ENCODE data around the gene AEBP1.

DNA sequence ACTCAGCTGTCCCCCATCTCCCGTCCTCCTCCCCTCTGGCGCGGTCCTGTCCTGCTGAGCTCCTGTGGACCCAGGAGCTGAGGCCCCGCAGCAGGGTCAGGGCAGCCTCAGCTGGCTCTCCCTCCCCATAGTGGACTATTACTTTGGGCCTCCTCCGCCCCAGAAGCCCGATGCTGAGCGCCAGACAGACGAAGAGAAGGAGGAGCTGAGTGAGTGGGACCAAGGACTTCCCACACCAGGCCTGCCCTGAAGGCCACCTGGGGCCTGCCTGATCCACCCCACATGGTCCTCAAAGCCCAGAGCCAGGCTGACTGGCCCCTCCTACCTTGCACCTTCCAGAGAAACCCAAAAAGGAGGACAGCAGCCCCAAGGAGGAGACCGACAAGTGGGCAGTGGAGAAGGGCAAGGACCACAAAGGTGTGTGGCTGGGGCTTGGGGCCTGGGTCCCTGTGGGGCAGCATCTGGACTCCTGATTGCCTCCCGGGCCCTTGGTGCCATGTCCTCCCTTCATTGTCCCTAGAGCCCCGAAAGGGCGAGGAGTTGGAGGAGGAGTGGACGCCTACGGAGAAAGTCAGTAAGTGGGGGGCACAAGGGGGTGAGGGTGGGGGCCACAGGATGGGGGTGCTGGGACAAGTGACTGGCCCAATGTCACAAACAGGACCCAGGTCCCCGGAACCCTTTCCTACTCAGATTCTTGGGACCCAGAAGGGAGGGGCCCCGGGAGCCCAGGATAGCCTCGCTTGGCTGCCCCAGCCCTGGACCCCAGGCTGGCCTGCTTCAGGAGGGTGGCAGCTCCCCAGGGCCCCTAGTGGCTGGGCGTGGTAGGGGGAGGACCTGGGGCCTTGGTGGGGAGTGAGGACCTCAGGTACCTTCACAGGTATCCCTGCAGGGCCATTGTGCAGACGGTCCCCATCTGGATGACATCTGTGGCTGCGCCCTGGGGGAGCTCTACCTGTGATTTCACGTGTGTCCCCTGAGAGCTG lies 4.9 kb downstream of the AEBP1 start:
- TF ChIP-seq POLR2AphosphoS5 (IDR thresholded peaks at IDR 0.05) (no peak), POLR2A (IDR thresholded peaks at IDR 0.05) (no peak)
- TF ChIP-seq, protein P1, sequence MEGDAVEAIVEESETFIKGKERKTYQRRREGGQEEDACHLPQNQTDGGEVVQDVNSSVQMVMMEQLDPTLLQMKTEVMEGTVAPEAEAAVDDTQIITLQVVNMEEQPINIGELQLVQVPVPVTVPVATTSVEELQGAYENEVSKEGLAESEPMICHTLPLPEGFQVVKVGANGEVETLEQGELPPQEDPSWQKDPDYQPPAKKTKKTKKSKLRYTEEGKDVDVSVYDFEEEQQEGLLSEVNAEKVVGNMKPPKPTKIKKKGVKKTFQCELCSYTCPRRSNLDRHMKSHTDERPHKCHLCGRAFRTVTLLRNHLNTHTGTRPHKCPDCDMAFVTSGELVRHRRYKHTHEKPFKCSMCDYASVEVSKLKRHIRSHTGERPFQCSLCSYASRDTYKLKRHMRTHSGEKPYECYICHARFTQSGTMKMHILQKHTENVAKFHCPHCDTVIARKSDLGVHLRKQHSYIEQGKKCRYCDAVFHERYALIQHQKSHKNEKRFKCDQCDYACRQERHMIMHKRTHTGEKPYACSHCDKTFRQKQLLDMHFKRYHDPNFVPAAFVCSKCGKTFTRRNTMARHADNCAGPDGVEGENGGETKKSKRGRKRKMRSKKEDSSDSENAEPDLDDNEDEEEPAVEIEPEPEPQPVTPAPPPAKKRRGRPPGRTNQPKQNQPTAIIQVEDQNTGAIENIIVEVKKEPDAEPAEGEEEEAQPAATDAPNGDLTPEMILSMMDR (IDR thresholded peaks at IDR 0.05) = no peak
